Measurements from ENCODE around the gene LRRC8D.
"Not testable (repeated sequence)": the region's sequence is repeated elsewhere in the genome, so short reads cannot be mapped to it uniquely, and the experiment has no call there.

The LRRC8D gene

DNA sequence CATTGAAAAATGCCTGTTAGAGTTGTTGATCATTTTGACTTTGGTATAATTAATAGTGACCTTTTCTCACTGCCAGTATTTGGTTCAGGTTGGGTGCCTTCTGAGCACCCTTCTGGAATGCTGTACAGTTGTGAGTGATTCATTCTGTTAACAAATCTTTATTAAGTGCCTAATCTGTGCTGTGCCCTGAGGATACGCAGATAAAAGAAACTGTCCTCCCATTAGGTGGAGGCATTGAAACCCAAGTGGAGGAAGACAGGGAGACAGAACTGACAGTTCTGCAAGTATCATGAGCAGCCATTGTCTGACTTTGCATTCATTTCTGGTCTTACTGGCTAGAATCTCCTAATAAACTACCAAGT is 97.9 kb downstream of the LRRC8D start:
- DNase-seq, result no peak

DNA sequence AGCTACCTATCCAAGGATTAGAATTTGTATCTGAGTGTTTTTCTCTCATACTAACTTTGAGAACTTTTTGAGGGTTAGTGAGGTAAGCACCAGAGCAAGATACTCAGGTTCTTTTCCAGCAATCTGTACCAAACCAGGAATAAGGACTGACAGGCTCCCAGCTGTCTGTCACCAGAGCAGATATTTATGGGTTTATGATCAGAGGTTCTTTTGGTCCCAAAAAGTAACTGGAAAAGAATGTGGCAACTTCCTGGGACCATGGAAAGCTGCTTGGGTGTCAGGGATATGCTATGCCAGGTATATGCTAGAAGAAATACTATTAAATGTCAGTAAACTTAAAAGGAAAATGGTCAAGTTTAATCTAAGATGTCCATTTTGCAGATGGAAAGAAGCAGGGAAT is 98.3 kb downstream of the LRRC8D start:
- no peak for DNase-seq

DNA sequence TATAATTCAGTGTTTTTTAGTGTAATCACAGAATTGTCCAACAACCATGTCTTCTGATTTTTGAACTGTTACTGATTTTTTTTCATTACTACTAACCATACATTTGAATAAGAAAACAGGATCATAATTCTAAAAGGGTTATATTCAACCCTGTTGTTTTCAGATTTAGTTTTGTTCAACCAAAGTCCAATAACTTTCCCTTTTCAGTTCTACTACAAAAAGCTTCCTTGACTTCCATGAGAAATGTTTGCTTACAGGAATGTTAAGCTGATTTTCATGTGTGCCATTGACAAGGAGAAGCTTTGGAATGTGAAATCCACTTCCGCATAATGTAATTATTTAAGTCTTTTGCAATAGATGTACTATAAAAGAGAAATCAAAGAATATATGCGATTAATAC is 102.1 kb downstream of the LRRC8D start:
- no peak for DNase-seq

DNA sequence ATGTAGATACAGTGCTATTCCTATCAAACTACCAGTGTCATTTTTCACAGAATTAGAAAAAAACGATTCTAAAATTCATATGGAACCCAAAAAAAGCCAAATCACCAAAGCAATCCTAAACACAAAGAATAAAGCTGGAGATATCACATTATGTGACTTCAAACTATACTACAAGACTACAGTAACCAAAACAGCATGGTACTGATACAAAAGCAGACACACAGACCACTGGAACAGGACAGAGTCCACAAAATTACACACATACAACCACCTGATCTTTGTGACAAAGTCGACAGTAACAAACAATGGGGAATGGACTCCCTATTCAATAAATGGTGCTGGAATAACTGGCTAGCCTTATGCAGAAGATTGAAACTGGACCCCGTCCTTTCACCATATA is 102.7 kb downstream of the LRRC8D start:
- DNase-seq, result no peak

DNA sequence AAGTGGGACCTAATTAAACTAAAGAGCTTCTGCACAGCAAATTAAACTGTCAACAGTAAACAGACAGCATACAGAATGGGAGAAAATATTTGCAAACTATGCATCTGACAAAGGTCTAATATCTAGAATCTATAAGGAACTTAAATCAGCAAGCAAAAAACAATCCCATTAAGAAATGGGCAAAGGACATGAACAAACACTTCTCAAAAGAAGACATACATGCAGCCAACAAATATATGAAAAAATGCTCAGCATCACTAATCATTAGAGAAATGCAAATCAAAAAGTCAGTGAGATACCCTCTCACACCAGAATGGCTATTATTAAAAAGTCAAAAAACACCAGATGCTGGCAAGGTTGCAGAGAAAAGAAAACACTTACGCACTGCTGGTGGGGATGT is 103.2 kb downstream of the LRRC8D start:
- not testable (repeated sequence) for DNase-seq

DNA sequence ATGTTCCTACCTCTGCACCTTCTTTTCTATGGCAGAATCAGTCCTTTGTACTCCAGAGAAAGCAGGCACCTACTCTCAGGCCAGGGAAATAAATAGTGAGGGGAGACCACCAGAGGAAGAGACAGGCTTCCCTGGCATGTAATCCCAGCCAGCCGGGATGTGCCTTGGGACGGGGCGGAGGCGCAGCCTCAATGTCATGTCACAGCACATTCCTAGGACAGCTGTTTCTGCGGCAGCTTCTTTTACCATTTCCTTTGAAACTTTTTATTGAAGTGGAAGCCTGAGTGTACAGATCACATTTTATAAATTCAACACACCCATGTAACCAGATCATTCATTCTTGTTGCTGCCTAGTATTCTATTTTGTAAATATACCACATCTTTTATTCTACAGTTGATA is 106.2 kb downstream of the LRRC8D start:
- no peak for DNase-seq

DNA sequence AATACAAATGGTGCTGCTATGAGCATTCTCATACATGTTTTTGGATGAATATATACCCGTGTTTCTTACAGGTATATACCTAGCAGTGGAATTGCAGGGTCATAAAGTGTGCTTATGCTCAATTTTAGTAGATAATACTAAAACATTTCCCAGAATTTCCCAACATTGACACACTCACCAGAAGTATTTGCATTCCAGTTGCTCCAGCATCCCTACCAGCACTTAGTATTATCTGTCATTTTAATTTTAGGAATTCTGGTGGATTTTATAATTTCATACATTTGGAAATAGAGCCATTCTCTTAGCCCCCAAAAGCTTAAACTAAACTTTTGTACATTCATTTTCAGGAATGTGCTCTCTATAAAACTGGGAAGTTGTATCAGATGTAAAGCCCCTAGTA is 106.6 kb downstream of the LRRC8D start:
- DNase-seq, result no peak

DNA sequence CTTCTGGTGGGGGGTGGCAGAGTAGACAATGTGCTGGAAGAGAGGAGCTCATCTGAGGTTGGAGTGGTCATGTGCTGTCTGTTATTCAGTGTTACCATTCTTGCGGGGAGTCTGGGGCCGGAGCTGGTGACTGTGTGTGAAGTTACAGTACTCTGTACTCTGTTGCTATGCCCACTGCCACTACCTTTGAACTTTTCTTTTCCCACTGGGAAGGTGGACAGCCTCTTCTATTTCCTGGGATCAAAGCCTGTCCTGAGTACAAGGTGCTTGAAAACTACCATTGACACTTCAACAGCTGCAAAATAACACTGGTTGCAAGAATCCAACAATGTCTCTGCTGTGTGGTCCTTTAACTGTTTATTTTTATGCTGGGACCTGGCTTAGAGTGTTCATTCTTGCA is 107.7 kb downstream of the LRRC8D start:
- no peak for DNase-seq

DNA sequence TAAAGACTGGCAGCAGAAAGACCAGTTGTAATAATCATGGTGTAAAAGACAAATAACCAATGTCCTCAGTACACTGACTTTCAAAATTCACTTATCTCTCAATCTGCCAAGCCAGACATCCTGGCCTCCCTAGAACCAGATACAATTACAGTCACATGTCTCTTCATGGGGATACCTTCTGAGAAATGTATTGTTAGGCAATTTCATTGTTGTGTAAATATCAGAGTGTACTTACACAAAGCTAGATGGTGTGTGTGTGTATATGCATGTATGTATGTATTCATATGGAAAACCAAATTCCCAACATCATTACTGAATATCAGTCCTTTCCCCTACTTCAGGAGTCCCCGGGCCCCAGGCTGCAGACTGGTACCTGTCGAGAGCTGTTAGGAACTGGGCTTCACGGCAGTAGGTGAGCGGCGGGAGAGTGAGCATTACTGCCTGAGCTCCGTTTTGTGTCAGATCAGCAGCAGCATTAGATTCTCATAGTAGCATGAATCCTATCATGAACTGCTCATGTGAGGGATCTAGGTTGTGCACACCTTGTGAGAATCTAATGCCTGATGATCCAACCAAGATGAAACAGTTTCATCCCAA is 108.7 kb downstream of the LRRC8D start:
- no peak for DNase-seq

DNA sequence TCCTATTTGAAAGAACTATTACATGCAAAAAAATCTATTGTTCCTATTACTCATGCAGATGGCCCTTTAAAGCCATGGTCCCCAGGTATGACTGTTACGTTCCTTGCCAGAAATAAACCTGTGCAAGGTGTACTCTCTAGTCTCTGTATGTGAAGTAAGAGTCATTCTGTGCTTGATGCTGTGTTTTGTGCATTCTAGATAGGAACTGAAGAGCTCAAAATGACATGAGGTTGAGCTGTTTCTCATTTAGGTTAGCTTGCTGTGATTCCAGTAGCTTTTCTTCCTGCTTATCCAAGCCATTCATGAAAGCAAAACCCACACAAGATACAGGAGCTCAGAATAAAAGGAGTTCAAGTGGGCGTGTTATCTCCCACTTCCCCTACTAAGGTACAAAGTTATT is 109.7 kb downstream of the LRRC8D start:
- no peak for DNase-seq

DNA sequence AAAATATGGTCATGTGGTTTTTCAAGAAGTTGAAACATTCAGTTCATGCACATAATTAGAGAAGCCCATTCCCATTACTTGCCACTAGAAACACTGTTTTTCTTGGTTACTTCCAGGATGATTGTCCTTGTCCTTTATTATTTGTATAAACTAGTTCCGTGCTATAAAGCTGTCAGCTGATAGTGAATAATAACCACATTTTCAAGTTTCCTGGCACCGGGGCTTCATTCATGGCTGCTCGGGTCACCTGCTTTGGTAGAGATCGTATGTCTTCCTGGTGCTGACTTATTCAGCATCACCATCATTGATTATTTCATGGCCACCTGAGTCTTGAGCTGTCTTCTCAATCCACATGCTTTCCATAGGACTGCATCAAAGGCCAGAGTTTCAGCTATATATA is 111.1 kb downstream of the LRRC8D start:
- no peak for DNase-seq

DNA sequence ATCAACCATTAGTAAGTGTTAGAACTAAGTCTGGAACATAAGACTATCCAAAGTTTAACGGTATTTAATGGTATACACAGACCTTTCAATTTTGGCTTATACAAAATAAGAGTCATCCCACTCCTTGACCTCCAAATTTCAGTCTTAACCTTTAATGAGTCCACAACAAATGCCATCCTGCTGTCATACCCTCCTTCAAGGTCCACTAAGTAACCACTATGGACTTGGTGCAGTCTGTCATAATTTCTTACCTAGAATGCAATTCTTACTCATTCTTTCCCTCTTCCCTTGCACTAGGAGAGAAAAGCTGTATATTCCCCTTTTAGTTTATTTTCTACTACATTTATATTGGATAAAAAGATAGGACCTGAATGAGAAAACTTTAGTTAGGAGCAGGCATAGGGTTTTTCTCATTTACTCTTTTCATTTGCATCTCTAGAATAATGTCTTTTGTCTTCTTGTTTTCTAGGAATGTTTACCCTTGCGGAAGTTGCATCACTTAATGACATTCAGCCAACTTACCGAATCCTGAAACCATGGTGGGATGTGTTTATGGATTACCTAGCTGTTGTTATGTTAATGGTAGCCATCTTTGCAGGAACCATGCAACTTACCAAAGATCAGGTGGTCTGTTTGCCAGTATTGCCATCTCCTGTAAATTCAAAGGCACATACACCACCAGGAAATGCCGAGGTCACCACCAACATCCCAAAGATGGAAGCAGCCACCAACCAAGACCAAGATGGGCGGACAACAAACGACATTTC is 111.9 kb downstream of the LRRC8D start:
- no peak for DNase-seq

DNA sequence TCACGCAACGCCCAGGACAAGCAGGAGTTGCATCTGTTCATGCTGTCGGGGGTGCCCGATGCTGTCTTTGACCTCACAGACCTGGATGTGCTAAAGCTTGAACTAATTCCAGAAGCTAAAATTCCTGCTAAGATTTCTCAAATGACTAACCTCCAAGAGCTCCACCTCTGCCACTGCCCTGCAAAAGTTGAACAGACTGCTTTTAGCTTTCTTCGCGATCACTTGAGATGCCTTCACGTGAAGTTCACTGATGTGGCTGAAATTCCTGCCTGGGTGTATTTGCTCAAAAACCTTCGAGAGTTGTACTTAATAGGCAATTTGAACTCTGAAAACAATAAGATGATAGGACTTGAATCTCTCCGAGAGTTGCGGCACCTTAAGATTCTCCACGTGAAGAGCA is 113.6 kb downstream of the LRRC8D start:
- no peak for DNase-seq

DNA sequence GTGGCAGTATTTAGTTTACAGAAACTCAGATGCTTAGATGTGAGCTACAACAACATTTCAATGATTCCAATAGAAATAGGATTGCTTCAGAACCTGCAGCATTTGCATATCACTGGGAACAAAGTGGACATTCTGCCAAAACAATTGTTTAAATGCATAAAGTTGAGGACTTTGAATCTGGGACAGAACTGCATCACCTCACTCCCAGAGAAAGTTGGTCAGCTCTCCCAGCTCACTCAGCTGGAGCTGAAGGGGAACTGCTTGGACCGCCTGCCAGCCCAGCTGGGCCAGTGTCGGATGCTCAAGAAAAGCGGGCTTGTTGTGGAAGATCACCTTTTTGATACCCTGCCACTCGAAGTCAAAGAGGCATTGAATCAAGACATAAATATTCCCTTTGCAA is 114.4 kb downstream of the LRRC8D start:
- DNase-seq, result no peak

DNA sequence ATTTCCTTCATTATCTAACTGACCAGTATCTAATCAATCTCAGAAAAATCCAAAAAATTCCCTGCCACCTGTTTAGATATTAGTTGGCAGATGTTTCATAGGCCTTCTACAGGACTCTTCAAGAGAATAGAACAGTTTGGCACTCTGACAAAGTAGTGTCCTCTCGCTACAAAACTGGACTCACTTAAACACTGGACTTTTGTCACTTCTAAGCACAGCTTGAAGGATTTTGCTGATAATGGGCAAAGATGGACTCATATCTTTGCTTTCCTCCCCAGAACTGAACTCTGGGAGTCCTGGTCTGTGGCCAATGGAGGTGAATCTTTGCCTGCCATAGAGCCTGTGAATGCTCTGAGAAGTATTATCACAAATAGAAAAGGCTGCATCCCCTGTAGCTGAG is 115.9 kb downstream of the LRRC8D start:
- no peak for DNase-seq

DNA sequence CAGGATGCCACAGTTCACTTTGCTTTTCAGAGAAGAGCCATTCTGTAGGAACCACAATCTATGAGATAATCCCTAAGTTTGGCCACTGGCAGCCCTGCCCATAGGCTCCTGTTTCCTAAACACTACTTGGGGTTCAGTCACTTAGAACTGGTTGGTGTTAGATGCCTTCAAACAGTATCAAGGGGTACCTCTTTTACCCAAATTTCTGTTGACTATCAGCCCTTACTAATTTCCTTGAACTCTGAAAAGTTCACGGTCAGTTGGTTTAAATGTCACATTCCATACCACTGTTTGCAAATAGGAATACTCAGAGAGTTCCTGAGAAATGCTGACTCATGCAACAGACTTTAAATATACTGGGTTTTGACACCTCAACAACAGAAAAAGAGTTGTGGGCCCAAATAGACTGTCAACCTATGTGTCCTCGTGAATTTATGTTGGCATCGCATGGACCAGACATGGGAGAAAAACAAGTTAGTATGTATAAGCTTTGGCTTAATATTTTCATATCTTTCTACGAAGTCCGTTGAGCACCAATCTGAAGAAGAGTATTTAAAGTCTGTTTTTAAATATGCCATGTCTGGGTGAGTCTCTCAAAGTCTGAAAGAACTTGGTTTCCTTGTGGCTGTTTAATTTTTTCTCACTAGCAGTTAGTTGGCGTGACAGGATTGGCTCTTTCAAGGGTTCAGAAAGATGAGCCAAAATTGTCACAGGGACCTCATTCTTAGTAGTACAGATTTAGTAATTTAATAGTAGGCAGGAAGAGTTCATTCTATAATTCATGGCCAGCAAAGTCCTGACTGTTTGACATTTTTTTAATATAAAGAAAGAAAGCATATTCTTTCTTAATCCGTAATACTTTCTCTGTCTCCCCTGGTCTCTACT is 117.6 kb downstream of the LRRC8D start:
- DNase-seq, result peak; percentile 41

DNA sequence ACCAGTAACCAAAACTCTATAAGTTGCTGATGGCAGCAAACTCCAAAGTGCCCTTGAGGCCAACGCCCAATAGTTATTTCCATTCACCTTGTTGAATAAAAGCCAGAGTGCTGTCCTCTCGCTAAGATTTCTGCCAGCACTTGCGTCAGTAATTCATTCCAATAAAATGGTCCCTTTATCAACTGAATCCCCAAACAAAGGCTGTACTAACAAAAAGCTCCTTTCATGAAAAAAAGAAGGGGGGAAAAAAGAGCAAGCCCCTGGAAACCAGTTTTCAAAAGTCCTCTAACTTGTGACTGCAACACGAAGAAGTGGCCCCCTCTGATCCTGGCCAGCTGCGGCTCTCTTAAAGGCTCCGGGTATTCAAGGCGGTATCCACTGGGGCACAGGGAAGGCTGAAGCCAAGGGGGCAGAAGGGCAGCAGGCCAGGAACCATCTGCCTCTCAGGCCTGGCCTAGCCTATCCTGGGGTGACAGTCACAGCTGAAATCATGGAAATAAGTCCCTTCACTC is 118.3 kb downstream of the LRRC8D start:
- DNase-seq, result no peak

DNA sequence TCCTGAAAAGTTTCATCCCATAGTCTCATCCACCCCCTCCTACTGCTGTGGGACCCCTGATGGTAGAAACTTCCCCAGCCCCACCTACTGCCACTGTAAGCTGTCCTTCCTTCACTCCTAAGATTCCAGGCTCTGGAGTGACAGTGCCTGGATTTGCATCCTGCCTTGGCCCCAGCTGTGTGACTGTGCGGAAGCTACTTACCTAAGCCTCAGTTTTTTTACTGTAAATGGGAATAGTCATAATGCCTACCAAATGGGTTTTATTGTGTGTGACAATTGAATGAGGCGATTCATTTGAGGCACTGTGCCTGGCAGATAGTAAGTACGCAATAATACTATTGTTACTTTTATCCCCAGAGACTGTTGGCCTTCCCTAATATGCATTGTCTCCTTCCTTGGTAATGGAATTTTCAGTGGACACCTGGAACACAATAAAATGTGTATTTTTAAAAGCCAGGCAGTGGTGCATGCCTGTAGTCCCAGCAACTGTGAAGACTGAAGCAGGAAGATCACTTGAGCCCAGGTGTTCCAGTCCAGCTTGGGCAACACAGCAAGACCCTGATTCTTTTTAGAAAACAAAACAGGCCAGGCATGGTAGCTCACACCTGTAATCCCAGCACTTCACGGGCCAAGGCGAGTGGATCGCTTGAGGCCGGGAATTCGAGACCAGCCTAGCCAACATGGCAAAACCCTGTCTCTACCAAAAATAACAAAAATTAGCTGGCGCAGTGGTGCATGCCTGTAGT is 119.0 kb downstream of the LRRC8D start:
- DNase-seq, result no peak

DNA sequence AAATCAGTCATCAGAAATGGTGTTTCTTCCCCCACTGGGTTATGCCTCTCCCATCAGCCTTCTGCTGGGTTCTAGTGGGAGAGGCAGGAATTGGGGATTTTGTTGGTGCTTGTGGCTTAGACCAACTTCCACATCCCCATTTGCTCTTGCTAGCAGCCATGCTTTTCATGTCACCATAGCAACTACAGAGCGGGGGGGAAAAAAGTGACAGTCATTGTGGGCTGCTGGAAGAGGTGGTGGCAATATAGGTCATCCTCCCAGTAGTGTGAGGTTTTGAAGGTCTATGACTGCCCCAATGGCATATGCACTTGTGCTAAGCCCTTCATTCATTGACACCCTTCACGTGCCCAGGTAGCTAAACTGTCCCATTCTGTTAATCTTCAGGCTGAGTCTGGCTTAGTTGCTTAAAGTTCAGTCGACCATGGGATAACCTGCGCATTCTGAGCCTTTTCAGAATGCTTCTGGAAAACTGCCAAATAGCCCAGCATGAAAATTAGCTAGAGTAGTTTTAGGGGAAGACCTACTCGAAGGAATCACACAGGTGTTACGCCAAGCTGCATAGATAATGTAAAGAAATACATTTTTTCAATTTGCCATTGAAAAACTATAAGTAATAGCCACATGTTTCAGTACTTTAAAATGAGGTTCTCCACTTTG is 120.4 kb downstream of the LRRC8D start:
- DNase-seq, result no peak

DNA sequence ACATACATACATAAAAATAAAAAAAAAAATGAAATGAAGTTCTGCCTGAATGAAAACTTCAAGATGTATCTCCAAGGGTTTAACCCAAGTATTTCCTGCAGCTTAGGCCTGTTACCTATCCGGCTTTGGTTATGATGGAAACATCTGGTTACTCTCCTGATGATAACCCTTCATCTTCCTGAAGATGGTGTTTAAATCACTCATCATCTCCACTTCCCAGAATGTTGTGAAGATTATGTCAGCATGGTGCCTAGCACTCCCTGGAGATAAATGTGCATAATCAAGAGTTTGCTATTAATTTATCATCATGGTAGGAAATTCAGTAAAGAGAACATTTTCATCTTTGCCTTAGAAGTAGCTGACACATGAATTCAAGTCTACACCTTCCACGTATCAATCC is 121.2 kb downstream of the LRRC8D start:
- DNase-seq, result no peak

DNA sequence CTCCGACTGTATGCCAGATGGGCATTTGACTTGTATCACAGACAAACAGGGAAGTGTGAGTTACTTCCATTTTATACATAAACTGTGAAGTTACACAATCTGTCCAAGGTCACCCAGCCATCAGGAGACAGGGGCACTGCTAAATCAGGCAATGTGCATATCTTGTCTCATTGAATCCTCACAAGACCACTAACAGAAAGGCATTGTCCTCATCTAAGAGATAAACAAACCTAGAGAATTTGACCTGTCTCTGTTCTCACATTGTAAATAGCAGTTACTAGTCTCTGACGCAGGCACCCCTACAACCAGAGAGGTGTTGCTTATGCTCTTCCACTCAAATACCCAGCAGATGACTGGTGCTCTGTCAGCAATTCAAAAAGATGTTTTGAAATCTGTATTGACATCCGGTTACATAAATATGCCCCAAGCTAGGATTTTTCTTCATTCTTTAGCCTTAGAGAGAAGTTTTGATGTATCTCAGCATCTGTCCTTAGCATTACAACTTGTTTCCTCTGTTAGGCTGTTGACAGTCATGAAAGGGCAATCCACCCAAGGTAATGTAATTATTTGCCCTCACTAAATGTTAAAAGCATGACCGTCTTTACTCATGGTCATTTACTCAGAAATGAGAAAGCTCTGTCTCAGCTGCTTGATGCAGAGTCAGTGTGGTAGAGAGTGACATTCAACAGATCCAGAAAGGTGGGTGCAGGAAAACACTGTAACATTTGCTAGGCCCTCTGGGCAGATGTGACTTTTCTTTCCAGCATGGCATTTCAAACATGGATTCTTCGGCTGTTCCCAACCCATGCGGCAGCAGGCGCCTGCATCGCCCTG is 122.2 kb downstream of the LRRC8D start:
- DNase-seq, result no peak

Data from fibroblast of upper back skin (primary cell).